B cell (primary cell): ENCODE measurements around the gene CD79A. TPM values are rescaled to one million over a fixed set of nuclear protein-coding genes. Genes with fewer than 3 reads are reported as not detected.

Experiments used
- ATAC-seq: fragments of 200-7000 bp; cut with Tn5 transposase; one replicate; pipeline ENCODE4 v1.10.0; 2021; ENCODE audit warnings: low read depth, mild to moderate bottlenecking, moderate number of reproducible peaks, moderate library complexity
- CTCF ChIA-PET: fragments of 350-600 bp; sonication (Branson Sonifier 250); formaldehyde crosslinking; loops from one replicate; lab custom pipeline; 2021; ENCODE audit warnings: antibody characterized with exemption, inconsistent platforms; lab: Charles Lee
- POLR2A ChIA-PET: fragments of 350-600 bp; sonication (Branson Sonifier 250); formaldehyde crosslinking; loops from one replicate; lab custom pipeline; 2021; ENCODE audit warnings: antibody characterized with exemption; lab: Charles Lee
- DNase-seq: peaks from one replicate; pipeline ENCODE4 v3.0.0; 2013
- H2AFZ ChIP-seq: 2 replicates; pipeline ENCODE4 v1.6.1; 2012; ENCODE audit warnings: mild to moderate bottlenecking, low read depth, low read length; ENCODE audit not compliant: insufficient read depth, poor library complexity, severe bottlenecking
- H3K27ac ChIP-seq, 2 donors: 1 replicate in 1 of 2; 2 replicates in 1 of 2; pipeline ENCODE4 v1.5.1; 2012 to 2013; ENCODE audit warnings: low read length in 2 of 2, mild to moderate bottlenecking in 2 of 2, moderate library complexity in 1 of 2
- H3K27me3 ChIP-seq, 4 experiments: fragments of 200-600 bp in 1 of 4; sonication (generic) in 1 of 4; replicated peaks in 1 of 4; 1 replicate in 2 of 4; 2 replicates in 2 of 4; pipeline versions ENCODE4 v1.6.1 to v1.7.0; 2013 to 2016; ENCODE audit warnings: low read length in 3 of 4, mild to moderate bottlenecking in 2 of 4, mixed read lengths in 1 of 4, moderate library complexity in 1 of 4; ENCODE audit not compliant: insufficient read depth in 4 of 4, control insufficient read depth in 3 of 4; ENCODE audit errors: control extremely low read depth in 1 of 4
- H3K36me3 ChIP-seq, 2 experiments: replicated peaks in 1 of 2; 1 replicate in 1 of 2; 2 replicates in 1 of 2; pipeline versions ENCODE4 v1.6.1 to v1.7.1; 2013; ENCODE audit warnings: low read length in 1 of 2; ENCODE audit not compliant: insufficient read depth in 2 of 2, control insufficient read depth in 1 of 2; ENCODE audit errors: control extremely low read depth in 1 of 2, extremely low read depth in 1 of 2
- H3K4me1 ChIP-seq, 2 donors: fragments of 200-600 bp in 1 of 2; sonication (generic) in 1 of 2; 1 replicate in 1 of 2; 2 replicates in 1 of 2; pipeline versions ENCODE4 v1.5.1 to v1.6.1; 2013 to 2017; ENCODE audit warnings: low read length in 2 of 2; ENCODE audit not compliant: control insufficient read depth in 2 of 2, insufficient read depth in 2 of 2
- H3K4me2 ChIP-seq: replicated peaks from 2 replicates; pipeline ENCODE3; 2012; ENCODE audit warnings: mild to moderate bottlenecking, low read depth, low read length; ENCODE audit not compliant: poor library complexity, severe bottlenecking
- H3K4me3 ChIP-seq, 5 experiments: fragments of 200-600 bp in 1 of 5; sonication (generic) in 1 of 5; 1 replicate in 3 of 5; 2 replicates in 2 of 5; pipeline versions ENCODE4 v1.5.1 to v1.7.0; 2011 to 2016; ENCODE audit warnings: low read length in 4 of 5, mild to moderate bottlenecking in 4 of 5, low read depth in 2 of 5, control low read depth in 1 of 5, moderate library complexity in 1 of 5; ENCODE audit not compliant: insufficient read depth in 1 of 5; ENCODE audit errors: control extremely low read depth in 1 of 5, extremely low read depth in 1 of 5
- H3K79me2 ChIP-seq: fragments of 200-600 bp; sonication (generic); one replicate; pipeline ENCODE4 v1.6.0; 2016; ENCODE audit warnings: low read length; ENCODE audit not compliant: control insufficient read depth, insufficient read depth
- H3K9ac ChIP-seq: fragments of 200-600 bp; sonication (generic); 2 replicates; pipeline ENCODE4 v1.6.1; 2017; ENCODE audit warnings: mild to moderate bottlenecking, low read length, moderate library complexity
- H3K9me3 ChIP-seq, 3 donors: one replicate each; pipeline versions ENCODE4 v1.6.1 to v1.7.1; 2013; ENCODE audit warnings: low read length in 2 of 3; ENCODE audit not compliant: control insufficient read depth in 2 of 3, insufficient read depth in 1 of 3; ENCODE audit errors: control extremely low read depth in 1 of 3
- H4K20me1 ChIP-seq: 2 replicates; pipeline ENCODE4 v1.6.0; 2012; ENCODE audit warnings: mild to moderate bottlenecking, low read length; ENCODE audit not compliant: insufficient read depth, control insufficient read depth, poor library complexity, severe bottlenecking
- H3K27ac Mint-ChIP-seq: one replicate; pipeline ENCODE4 v1.8.0; 2021; ENCODE audit warnings: mixed read lengths
- H3K27me3 Mint-ChIP-seq: one replicate; pipeline ENCODE4 v1.8.0; 2021; ENCODE audit warnings: mixed read lengths
- H3K4me1 Mint-ChIP-seq: one replicate; pipeline ENCODE4 v1.8.0; 2021; ENCODE audit warnings: mixed read lengths
- H3K4me3 Mint-ChIP-seq: one replicate; pipeline ENCODE4 v1.8.0; 2021; ENCODE audit warnings: mixed read lengths
- H3K9me3 Mint-ChIP-seq: one replicate; pipeline ENCODE4 v1.8.0; 2022; ENCODE audit warnings: mixed read lengths; ENCODE audit not compliant: insufficient read depth
- EZH2 ChIP-seq: IDR thresholded peaks from 2 replicates; pipeline ENCODE4 v1.6.1; 2012; ENCODE audit warnings: borderline replicate concordance, low read depth, mild to moderate bottlenecking, moderate library complexity, low read length; ENCODE audit not compliant: insufficient read depth, poor library complexity, severe bottlenecking
- WGBS: methylation state at CpG from one replicate; pipeline ENCODE4 v1.1.5; 2013; ENCODE audit warnings: missing lambda C conversion rate; ENCODE audit not compliant: insufficient coverage; 5-methylcytosine and 5-hydroxymethylcytosine counted together
- intact Hi-C: fragments of 100-400 bp; cut with micrococcal nuclease; formaldehyde crosslinking; loops from one replicate; pipeline ENCODE4 v1.10.0; 2022
- polyA plus RNA-seq: library from polyadenylated mRNA; depleted of rRNA; stranded (reverse); fragments of >200 nt; gene quantifications from 2 replicates; pipeline ENCODE4 v1.2.3, GENCODE V29; 2012
- total RNA-seq, 2 donors: library from RNA; stranded (reverse); fragments of 120-200 nt in 1 of 2; gene quantifications; 1 replicate in 1 of 2; 2 replicates in 1 of 2; pipeline versions ENCODE4 v1.2.3 to v1.2.4, GENCODE V29; 2013 to 2022
- TF ChIP-seq, protein P1 (sequence below): fragments of 200-600 bp; IDR thresholded peaks from one replicate; pipeline ENCODE4 v1.8.0; 2022; ENCODE audit warnings: antibody characterized with exemption, mild to moderate bottlenecking

Gene CD79A
- total and polyA plus RNA-seq, 2 donors (not counting 1 experiment from before 2014, with no cell fraction given), result 1,280 to 1,471 TPM

DNA sequence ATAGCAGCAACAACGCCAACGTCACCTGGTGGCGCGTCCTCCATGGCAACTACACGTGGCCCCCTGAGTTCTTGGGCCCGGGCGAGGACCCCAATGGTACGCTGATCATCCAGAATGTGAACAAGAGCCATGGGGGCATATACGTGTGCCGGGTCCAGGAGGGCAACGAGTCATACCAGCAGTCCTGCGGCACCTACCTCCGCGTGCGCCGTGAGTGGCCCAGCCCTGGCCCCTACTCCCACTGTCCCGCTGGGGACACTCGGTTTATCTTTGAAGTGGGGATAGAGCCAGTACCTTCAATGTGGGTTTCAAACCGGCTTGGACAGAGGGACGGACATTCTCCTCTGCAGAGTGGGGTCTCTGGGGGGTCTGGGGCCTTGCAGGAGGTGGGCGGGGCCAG, 2.0 kb downstream of the CD79A start:
- H3K27ac ChIP-seq, result peak overlapping the region; percentile 96 to 98
- ATAC-seq (no peak), DNase-seq (no peak)
- H3K4me3 ChIP-seq, result peak overlapping the region; percentile 32 to 100 (median 94)
- H2AFZ ChIP-seq, result no peak overlapping the region
- no peaks in the 10 kb centered on the region for H3K27me3 Mint-ChIP-seq
- H3K4me2 ChIP-seq, result peak overlapping the region; percentile 84
- peaks cover 76% of the 10 kb centered on the region for H3K79me2 ChIP-seq
- CTCF ChIA-PET, result no interaction called here
- peaks cover 58 to 77% of the 10 kb centered on the region in 2 donors for H3K4me1 ChIP-seq
- peak overlapping the region; percentile 99 for H3K27ac Mint-ChIP-seq
- peak overlapping the region; percentile 97 for H3K4me3 Mint-ChIP-seq
- H3K9ac ChIP-seq, result peak overlapping the region; percentile 92
- TF ChIP-seq, protein P1, sequence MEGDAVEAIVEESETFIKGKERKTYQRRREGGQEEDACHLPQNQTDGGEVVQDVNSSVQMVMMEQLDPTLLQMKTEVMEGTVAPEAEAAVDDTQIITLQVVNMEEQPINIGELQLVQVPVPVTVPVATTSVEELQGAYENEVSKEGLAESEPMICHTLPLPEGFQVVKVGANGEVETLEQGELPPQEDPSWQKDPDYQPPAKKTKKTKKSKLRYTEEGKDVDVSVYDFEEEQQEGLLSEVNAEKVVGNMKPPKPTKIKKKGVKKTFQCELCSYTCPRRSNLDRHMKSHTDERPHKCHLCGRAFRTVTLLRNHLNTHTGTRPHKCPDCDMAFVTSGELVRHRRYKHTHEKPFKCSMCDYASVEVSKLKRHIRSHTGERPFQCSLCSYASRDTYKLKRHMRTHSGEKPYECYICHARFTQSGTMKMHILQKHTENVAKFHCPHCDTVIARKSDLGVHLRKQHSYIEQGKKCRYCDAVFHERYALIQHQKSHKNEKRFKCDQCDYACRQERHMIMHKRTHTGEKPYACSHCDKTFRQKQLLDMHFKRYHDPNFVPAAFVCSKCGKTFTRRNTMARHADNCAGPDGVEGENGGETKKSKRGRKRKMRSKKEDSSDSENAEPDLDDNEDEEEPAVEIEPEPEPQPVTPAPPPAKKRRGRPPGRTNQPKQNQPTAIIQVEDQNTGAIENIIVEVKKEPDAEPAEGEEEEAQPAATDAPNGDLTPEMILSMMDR, result no peak
- intact Hi-C loops, result loop anchor here (10.0 kb wide), 1 partner anchor 614 kb away; the partner anchor contains the start of gene HNRNPUL1
- H3K27me3 ChIP-seq, result no peaks in the 10 kb centered on the region
- POLR2A ChIA-PET, result interaction anchor here (4.1 to 6.6 kb wide), 2 partner anchors 9 to 19 kb away, joined by 44 to 92 read pairs; partner anchors contain the start of gene RPS19
- H3K9me3 Mint-ChIP-seq, result no peaks in the 10 kb centered on the region
- whole genome bisulfite sequencing, result 81% methylated on average over 20 of the region's 21 CpGs
- peaks cover 0 to 40% of the 10 kb centered on the region in 2 experiments for H3K36me3 ChIP-seq
- no peaks in the 10 kb centered on the region for H3K9me3 ChIP-seq
- H3K4me1 Mint-ChIP-seq, result peaks cover 68% of the 10 kb centered on the region
- peaks cover 57% of the 10 kb centered on the region for H4K20me1 ChIP-seq

DNA sequence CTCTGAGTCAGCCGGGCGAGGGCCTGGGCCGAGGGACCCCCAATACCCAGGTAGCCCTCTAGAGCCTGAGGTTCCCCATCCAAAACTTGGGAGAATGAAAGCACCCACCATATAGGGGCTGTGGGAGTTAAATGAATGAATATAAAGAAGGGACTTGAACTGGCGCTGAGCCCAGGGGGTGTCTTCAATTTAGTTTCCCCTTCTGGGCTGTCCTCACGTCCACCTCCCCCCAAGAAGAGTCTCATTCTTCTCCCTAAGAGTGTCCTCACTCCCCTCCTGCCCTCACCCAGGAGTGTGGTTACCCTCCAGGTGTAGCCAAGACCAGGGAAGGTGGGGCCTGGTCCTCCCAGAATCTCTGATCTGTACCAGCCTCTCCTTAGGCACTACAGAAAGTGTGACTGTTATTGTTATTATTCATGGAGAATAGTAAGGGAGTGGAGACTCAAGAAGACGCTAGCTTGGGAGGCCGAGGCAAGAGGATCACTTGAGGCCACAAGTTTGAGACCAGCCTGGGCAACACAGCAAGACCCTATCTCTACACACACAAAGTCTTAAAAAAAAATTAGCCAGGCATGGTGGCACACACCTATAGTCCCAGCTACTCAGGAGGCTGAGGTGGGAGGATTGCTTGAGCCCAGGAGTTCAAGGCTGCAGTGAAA, 2.7 kb downstream of the CD79A start:
- ATAC-seq, result no peak
- DNase-seq, result no peak
- Histone ChIP-seq H3K27me3 (no peaks in the 10 kb centered on the region), H3K27ac (peak overlapping the region; percentile 96 to 98), H3K4me3 (peak overlapping the region; percentile 13 to 100 (median 94)), H2AFZ (no peak overlapping the region), H3K79me2 (peaks cover 76% of the 10 kb centered on the region), H3K4me1 (peaks cover 55 to 75% of the 10 kb centered on the region in 2 donors), H3K9me3 (no peaks in the 10 kb centered on the region), H4K20me1 (peaks cover 62% of the 10 kb centered on the region), H3K36me3 (peaks cover 0 to 40% of the 10 kb centered on the region in 2 experiments), H3K9ac (peak overlapping the region; percentile 92), H3K4me2 (peak overlapping the region; percentile 84)
- CTCF ChIA-PET, result interaction anchor here (1.2 to 2.8 kb wide), 3 partner anchors 8 to 70 kb away, joined by 3 to 8 read pairs (median 5); no protein-coding TSS in a partner anchor
- WGBS, result 72% methylated on average over 5 of the region's 7 CpGs
- peak overlapping the region; percentile 99 for H3K27ac Mint-ChIP-seq
- no peaks in the 10 kb centered on the region for H3K27me3 Mint-ChIP-seq
- POLR2A ChIA-PET, result no interaction called here
- TF ChIP-seq EZH2, result no peak
- TF ChIP-seq, protein P1, result no peak
- H3K9me3 Mint-ChIP-seq, result no peaks in the 10 kb centered on the region
- intact Hi-C loops, result loop anchor here (5.0 to 10.0 kb wide), 2 partner anchors 198 to 615 kb away; partner anchors contain the start of genes HNRNPUL1 and ZNF574
- peaks cover 70% of the 10 kb centered on the region for H3K4me1 Mint-ChIP-seq
- H3K4me3 Mint-ChIP-seq, result peak overlapping the region; percentile 97
